Dermis blood vessel endothelial cell (primary cell): ENCODE data around the gene RPL18A. TPM values are rescaled to one million over a fixed set of nuclear protein-coding genes. Genes with fewer than 3 reads are reported as not detected.

Source experiments
- DNase-seq: peaks from one replicate; pipeline ENCODE4 v3.0.0; 2010
- total RNA-seq: library from RNA; depleted of rRNA; stranded (reverse); fragments of >200 nt; gene quantifications from 2 replicates; pipeline ENCODE4 v1.2.3, GENCODE V29; 2014

The RPL18A gene
- total RNA-seq, 1 donor from 2014 or later: 1,347 TPM

DNA sequence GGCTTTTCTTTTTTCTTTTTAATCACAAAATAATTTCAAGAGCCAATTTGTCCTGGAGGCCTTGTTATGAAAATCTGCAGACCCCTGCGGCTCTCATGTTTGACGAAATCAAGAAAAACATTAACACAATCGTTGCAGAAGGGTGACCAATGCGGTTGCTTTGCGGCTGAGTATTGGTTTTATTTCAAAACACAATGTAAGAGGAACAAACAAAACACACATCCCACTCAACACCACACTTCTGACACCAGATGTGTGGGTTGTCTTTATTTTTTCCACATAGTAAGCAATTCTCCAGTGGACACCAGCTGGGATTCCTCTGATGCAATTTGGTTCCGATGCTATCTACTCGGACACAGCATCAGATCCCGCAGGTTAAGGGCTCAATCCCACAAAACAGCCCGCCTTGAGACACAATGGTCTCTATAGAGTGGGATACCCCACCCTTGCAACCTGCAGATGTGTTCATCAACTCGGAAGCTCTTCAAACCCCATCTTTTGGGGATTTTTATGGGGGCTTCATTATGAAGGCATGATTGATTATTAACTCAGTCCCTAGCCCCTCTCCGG lies 51.2 kb downstream of the RPL18A start:
- no peak for DNase-seq

Other genes starting within 250 kb of the RPL18A start
- gene UNC13A, start 171.6 kb upstream of the RPL18A start, total RNA-seq: under 0.01 and 0.09 TPM in 2 replicates
- gene MAP1S, start 140.4 kb upstream of the RPL18A start, total RNA-seq: 47.8 and 81.4 TPM in 2 replicates
- 0.51 and 0.56 TPM in 2 replicates for gene FCHO1, start 108.4 kb upstream of the RPL18A start, total RNA-seq
- gene B3GNT3, start 64.8 kb upstream of the RPL18A start, total RNA-seq: 0.42 TPM in 1 of 2 replicates, not detected in the other
- not detected in 2 replicates for gene INSL3, start 38.4 kb upstream of the RPL18A start, total RNA-seq
- gene JAK3, start 11.9 kb upstream of the RPL18A start, total RNA-seq: 3.2 and 4.1 TPM in 2 replicates
- not detected in 2 replicates for gene SLC5A5, start 12.0 kb downstream of the RPL18A start, total RNA-seq
- gene CCDC124, start 73.1 kb downstream of the RPL18A start, total RNA-seq: 24.8 and 58.4 TPM in 2 replicates
- under 0.01 and 0.42 TPM in 2 replicates for gene KCNN1, start 107.2 kb downstream of the RPL18A start, total RNA-seq
- 68.7 and 107 TPM in 2 replicates for gene ARRDC2, start 148.3 kb downstream of the RPL18A start, total RNA-seq
- 0.34 and 0.74 TPM in 2 replicates for gene IL12RB1, start 227.0 kb downstream of the RPL18A start, total RNA-seq
- 2.2 and 3.7 TPM in 2 replicates for gene MAST3, start 237.9 kb downstream of the RPL18A start, total RNA-seq